T47D (cell line): ENCODE measurements around the gene CNIH3.

Experiments
- DNase-seq, 2 experiments: peaks; one replicate each; pipeline versions ENCODE4 v3.0.0 to v3.0.0-alpha.2; 2011 to 2012; ENCODE audit warnings: low read depth in 1 of 2, low spot score in 1 of 2
- JUND ChIP-seq: IDR thresholded peaks from 2 replicates; pipeline ENCODE4 v1.6.1; 2012; ENCODE audit warnings: low read depth
- in situ Hi-C: cut with HindIII; loops from 2 replicates; pipeline ENCODE4 v1.10.0; 2016; ENCODE audit warnings: low sequenced_read_pairs, low pct_unique_long_range_greater_than_20kb

Gene CNIH3

DNA sequence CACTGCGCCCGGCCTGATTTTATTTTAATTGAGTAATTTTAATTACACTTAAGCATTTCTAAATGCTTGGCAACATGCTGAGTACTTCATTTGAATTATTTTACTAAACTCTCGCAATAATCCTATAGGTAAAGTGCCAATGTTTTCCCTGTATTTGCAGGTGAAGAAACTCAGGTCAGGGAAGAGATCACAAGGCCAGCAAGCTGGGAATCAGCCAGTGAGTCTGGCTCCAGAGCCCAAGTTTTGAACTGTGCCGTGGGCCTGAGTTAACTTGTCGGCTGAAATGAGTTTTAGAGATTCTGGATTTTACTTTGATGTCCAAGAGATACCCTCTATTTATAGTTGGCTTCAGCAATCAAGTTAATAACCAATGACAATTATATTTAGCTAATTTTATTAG lies 141.4 kb downstream of the CNIH3 start:
- no peak for TF ChIP-seq JUND
- in situ Hi-C loops, result no loop called here
- DNase-seq, result no peak

DNA sequence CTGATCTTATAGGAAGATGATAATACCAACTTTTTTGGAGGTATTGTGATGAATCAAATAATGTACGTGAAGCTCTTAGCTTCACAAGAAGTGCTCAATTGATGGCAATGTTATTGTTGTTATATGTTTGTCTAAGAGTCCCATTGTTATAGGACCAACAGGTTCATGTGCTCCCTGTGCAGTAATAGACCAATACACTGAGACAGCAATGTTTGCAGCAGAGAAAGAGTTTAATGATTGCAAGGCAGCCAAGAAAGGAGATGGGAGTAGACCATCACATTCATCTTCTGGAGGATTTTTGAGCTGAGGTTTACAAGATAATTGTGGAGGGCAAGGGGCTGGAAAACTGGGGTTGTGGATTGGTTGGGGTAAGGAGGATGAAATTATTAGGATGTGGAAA lies 143.0 kb downstream of the CNIH3 start:
- no peak for DNase-seq
- in situ Hi-C loops, result no loop called here
- no peak for TF ChIP-seq JUND

DNA sequence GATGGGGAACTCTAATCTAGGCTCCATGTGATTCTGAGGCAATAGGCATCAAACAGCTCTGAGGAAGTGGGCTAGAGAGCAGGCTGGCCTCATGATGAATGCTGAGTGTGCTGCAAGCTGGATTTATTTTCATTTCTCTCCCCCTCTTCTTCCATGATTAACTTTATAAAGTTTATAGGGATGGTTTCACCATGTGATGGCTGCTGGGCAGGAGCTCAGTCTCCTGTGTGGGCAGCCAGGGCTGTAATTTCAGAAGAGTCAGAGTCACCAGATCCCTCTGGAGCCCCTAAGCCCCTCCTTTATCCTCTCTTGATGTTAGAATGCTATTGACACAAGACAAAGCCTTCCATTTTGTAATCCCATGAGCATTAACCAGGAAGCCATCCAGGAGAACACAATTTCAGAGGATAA lies 143.6 kb downstream of the CNIH3 start:
- no peak for DNase-seq
- TF ChIP-seq JUND, result no peak
- in situ Hi-C loops, result no loop called here

DNA sequence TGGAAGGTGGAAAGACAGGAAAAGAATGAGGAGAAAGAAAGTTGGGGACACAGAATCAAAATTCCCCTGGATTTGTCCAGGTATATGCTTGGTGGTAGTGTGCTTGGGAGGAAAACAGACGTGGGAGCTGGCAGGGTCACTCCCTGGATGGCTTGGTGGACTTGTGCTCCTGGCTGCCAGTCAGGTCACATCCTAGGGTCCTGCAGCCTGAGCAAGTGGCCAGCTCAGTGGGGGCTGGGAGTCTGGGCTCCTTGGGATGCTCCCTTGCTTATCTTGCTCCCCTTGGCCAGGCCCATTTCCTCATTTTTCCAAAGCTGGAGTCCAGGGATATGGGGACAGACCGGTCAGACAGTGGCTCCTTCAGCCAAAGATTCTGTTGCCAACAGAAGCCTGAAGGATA lies 144.0 kb downstream of the CNIH3 start:
- in situ Hi-C loops, result no loop called here
- no peak for DNase-seq
- no peak for TF ChIP-seq JUND

DNA sequence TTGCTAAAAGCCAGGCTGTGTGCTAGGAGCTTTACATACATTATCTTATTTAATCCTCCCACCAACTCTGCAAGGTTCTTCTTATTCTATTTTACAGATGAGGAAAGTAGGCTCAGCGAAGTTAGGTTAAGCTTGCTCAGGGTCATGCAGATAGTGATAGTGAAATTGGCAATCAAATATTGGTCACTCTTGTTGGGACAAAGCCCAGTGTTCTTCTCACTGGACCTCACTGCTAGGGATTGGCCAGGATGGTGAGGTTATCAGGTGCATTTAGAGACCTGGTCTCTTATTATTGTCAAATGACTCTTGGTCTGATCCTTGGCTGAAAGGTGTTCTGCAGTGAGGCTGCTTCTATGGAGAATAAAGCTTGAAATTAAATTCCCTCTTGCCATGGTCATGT lies 145.1 kb downstream of the CNIH3 start:
- TF ChIP-seq JUND, result no peak
- in situ Hi-C loops, result no loop called here
- no peak for DNase-seq

DNA sequence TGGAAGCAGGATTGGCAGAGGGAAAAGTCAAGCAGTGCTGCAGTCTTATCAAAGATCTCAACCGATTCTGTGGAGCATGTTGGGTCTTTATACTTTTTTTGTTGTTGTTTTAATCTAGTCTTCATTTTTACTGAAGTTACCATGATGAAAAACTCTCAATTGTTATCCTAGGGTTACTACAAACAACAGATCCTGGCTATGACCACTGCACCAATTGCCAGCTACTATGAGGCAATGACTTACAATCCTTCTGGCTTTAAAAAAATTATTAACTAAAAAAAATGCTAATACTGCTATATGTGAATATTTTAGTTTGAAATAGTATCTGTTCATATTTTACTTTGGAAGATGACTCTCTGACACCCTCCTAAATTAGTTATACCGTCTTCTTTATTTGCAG lies 145.9 kb downstream of the CNIH3 start:
- TF ChIP-seq JUND, result no peak
- in situ Hi-C loops, result no loop called here
- no peak for DNase-seq

DNA sequence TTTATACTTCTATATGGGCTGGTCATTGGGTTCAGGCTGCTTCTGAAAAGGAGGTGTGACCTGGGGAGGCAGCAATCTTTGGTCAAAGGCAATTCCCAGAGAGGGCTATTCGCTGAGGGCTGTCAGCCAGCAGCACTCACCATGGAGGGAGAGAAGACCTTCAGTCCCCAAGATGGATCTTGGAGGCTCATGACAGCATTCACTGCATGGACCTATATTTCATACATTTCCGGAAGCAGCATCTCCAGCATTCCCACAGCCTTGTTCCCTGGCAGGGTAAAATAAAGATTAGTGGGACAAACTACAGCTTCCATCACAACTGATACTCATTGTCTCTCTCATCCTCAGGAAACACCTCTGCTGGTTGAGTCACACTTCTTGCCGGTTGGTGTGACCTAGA lies 146.6 kb downstream of the CNIH3 start:
- in situ Hi-C loops, result no loop called here
- no peak for DNase-seq
- no peak for TF ChIP-seq JUND

DNA sequence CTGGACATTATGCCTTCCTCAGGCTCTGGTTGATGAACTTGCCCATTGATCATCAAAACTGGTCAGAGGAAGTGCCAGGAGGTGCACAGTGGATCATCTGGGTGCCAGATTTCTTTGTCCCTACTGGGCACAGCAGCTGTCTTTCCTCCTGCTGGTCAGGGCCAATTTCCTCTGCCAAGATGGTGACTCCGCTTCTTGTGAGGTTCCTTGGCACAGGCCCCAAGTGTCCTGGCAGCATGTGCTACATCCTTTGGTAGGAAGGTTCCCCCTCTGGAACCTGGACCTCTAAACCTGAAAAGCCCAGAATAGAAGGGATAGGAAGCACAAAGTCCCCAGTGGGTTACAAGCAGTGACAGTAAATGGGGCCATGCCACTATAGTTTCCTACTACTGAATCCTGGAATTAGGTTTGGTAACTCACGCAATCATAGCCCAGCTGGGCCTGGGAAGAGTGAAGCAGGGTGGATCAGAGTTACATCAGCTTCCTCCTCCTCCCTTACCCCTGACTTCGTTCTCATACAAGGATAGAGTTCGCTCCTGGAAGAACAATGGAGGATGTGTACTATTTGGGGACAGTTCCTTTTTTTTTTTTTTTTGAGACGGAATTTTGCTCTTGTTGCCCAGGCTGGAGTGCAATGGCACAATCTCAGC lies 147.1 kb downstream of the CNIH3 start:
- no peak for DNase-seq
- no peak for TF ChIP-seq JUND
- in situ Hi-C loops, result no loop called here

DNA sequence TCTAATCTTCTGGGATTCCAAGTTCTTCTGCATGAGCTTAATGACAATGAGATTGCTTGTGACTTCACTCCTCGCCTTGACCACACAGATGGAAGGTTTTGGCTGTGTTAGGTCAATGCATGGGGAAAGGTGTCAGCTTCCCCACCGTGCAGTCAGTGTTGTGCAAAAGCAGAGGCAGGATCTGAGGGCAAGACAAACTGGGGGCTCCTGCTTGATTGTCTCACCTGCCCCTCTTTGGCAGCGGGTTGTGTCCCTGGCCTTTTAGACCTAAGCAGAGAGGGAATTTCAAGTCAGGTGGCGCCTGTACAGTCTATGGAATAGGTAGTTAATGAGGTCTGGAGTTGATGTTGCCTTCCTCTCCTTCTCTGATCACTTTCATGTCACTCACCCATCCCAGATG lies 150.1 kb downstream of the CNIH3 start:
- TF ChIP-seq JUND, result no peak
- in situ Hi-C loops, result no loop called here
- DNase-seq, result no peak

DNA sequence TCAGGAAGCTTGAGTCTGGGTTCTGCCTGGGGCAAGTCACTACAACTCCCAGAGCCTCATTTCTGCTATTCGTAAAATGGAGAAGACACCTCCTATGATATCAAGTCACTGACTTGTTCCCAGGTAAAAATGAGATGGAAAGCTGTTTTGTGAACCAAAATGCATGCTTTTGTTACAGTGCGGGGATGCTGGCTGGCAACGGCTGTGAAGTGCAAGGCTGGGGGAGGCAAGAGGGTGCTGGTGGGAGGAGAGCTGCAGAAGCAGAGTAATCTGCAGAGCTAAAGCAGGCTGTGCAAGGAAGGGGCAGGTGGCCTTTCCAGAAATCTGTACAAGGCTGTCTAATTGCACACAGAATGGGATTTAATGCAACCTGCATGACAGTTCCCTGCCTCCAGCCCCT lies 150.9 kb downstream of the CNIH3 start:
- no peak for DNase-seq
- no peak for TF ChIP-seq JUND
- in situ Hi-C loops, result no loop called here

DNA sequence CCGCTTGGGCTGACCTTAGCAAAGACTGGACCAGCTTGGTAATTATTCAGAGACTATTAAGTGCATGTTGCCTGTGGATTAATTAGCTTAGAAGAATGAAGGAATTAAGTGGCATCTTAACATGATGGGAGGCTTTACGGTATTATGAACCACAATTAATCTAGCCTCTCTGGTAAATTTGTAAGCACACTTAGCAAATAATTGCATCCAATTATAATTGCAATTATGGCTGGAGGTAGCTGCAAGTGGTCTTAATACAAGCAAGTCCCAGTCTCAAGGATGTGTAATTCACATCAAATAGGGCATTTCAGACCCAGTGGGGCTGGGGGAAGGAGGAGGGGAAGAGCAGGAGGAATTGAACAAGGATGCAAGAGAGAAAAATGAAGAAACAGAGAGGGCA lies 151.6 kb downstream of the CNIH3 start:
- DNase-seq, result no peak
- in situ Hi-C loops, result no loop called here

DNA sequence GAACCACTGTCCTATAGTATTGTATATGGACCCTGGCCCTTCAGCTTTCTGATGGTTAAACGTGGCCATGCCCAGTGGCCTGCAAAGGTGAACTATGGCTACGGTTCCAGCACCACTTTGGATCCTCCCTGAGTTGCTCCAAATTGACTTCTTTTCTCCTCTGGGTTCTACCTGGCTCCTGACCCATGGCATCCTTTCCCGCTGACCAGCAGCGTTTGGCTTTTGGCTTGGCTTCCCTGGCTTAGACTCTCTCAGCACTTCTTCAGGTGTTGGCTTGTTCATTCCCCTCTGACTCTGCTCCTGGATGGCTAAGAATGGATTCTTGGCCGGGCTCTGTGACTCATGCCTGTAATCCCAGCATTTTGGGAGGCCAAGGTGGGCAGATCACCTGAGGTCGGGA lies 152.9 kb downstream of the CNIH3 start:
- in situ Hi-C loops, result no loop called here
- DNase-seq, result no peak
- TF ChIP-seq JUND, result no peak

More for the DNA sequence above, 151.6 kb downstream of the CNIH3 start:
- TF ChIP-seq JUND, result no peak

DNA sequence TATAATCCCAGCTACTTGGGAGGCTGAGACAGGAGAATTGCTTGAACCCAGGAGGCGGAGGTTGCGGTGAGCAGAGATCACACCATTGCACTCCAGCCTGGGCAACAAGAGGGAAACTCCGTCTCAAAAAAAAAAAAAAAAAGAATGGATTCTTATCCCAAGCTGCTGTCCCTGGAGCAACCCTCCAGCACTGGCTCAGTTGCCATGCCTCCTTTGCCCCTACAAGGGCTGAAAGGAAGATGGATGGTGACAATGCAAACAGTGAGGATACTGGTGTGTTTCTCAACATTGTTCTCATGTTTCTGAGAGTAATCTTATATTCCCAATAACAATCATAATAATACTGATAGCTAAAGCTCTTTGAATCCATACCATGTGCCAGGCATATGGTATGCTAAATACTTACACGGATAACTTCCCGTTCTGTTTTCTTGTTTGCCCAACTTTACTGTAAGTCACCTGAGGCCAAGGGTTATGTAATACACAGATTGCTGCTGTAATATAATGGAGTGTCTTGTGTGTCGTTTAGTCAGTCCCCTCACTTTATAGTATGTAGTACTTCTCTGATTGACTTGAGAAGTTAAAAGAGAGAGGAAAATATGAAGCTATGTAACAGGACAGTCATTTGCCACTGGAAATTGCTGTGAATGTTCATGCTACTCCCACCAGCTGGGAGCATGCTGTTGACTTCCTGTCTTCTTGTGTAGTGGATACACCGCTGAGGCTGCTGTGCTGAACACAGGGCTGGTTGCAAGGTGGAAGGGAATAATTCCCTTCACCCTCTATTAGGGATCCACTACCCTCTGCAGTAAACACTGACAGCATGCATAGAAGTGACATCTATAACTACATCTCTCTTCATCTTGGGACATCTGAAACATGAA lies 153.6 kb downstream of the CNIH3 start:
- no peak for TF ChIP-seq JUND
- in situ Hi-C loops, result no loop called here
- no peak for DNase-seq
